HG03066 (cell line): ENCODE results near the gene MAD1L1.
"Not testable (repeated sequence)": the region's sequence is repeated elsewhere in the genome, so short reads cannot be mapped to it uniquely, and the experiment has no call there.

Source experiments
- ATAC-seq: cut with Tn5 transposase; IDR thresholded peaks from one replicate; pipeline ENCODE4 v1.9.1; 2021; ENCODE audit warnings: low read depth; ENCODE audit not compliant: unreplicated experiment

Gene MAD1L1

DNA sequence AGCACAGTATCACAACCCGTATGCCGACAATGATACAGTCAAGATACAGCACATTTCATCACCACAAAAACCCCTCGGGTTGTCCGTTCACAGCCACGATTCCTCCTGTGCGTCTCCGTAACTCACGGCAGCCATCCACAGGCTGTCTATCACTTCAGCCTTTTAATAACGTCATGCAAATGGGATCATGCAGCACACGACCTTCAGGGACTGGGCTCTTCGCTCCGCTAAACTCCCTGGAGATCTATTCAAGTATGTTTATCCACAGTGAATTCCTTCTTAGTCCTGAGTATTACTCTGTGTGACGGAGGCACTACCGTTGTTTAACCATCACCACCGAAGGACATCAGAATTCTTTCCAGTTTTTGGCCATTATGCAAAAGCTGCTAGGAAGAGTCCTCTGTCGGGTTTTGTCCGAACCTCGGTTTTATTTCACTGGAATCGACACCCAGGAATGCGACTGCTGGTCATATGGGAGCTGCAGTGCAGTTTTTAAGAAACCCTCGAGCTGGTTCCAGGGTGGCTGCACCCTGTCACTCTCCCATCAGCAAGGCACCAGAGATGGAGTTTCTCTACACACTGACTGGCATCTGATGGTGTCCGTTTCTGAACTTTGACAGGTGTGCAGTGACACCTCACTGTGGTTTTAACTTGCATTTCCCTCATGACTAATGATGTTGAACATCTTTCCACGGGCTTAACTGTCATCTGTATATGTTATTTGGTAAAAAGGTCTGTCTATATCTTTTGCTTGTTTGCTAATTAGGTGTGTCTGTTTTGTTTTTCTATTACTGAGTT, 193.6 kb downstream of the MAD1L1 start:
- no peak for ATAC-seq

DNA sequence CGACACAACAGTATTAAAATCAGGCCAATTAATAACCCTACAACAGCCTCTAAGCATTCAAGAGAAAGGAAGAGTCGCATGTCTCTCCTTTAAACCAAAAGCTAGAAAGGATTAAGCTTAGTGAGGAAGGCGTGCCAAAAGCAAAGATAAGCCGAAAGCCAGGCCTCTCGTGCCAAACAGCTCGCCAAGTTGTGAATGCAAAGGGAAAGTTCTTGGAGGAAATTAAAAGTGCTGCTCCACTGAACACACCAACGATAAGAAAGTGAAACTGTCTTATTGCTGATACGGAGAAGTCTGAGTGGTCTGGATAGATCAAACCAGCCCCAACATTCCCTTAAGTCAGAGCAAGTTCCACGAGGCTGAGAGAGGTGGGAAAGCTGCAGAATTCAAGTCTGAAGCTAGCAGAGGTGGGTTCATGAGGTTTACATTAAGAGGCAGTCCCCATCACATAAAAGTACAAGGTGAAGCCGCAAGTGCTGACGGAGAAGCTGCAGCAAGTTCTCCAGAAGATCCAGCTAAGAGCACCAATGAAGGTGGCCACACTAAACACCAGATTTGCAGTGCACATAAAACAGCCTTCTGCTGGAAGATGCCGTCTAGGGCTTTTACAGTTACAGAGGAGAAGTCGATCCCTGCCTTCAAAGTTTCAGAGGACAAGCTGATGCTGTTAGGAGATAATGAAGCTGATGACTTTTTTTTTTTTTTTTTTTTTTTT, 194.8 kb downstream of the MAD1L1 start:
- no peak for ATAC-seq

DNA sequence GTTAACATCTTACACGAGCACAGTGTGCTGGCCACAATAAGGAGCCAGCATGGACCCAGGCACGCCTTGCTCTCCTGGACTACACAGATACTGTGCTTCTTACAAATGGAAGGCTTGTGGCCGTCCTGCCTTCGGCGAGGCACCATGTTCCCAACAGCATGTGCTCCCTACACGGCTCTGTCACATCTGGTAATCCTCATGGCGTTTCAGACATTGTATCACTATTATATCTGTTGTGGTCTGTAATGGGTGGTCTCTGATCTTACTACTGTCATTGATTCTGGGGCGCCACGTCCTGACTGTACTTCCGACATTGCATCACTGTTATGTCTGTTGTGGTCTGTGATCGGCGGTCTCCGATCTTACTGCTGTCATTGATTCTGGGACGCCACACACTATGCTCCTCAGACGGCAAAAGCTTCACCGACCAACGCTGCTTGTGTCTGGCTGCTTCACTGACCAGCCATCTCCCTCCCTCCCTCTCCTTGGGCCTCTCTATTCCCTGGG, 195.4 kb downstream of the MAD1L1 start:
- no peak for ATAC-seq

DNA sequence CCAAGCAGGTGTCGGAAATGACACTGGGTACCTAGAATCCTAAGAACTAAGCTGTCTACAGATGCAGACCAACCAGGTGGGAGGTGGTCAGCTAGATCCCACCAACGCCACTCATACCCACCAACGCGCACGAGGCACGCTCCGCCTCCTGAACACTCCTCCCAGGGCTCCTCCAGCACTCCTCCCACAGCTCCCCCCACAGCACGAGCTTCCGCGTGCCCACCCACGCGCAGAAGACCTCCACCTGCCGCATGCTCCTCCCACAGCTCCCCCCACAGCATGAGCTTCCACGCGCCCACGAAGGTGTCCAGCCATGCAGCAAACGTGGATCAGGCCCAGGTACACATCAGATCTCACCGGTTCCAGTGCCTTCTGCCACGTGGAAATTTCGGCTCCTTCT, 196.0 kb downstream of the MAD1L1 start:
- no peak for ATAC-seq

DNA sequence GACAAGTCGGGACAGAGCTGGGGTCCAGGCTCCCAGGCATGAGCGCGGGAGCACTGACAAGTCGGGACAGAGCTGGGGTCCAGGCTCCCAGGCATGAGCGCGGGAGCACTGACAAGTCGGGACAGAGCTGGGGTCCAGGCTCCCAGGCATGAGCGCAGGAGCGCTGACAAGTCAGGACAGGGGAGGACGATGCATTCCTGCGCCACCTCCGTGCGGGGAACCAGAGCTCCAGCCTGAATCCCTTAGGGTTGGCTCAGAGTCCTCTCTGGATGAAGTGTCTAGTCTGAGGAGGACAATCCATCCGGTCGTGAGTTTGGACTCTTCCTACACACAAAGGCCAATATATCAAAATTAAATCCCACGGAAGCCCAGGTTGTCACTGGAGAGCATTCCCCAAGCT, 196.5 kb downstream of the MAD1L1 start:
- not testable (repeated sequence) for ATAC-seq

DNA sequence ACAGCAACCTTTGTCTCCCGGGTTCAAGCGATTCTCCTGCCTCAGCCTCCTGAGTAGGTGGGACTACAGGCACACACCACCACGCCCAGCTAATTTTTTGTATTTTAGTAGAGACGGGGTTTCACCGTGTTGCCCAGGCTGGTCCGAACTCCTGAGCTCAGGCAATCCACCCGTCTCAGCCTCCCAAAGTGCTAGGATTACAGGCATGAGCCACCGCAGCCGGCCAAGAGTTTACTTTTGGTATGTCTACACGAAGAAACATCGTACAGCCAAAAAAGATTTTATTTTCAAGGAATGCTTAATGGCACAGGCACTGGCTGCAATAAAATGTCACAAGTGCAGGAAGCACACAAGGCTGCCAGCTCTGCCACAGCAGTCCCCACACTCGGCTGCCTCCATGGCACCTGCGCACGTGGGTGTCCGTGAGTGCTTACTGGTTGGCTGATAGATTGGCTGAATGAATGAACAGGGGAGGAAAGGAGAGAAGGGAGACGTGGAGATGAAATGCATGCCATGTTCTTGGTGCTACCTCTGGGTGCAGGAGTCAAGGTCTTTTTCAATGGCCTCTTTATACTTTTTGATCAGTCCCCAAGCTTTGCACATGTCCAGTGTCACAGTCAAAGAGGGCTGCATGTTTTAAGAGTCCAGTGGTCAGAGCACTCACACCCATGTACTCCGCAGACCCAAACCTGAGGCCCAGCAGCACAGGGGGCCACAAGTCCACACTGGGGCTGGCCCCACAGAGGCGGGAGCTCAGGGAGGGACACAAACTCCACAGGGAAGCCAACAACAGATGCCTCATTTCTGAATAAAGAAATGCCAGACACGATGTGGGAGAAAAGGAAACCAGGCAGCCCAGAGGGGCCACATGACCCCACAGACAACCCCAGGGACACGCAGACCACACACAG, 198.2 kb downstream of the MAD1L1 start:
- ATAC-seq = no peak

DNA sequence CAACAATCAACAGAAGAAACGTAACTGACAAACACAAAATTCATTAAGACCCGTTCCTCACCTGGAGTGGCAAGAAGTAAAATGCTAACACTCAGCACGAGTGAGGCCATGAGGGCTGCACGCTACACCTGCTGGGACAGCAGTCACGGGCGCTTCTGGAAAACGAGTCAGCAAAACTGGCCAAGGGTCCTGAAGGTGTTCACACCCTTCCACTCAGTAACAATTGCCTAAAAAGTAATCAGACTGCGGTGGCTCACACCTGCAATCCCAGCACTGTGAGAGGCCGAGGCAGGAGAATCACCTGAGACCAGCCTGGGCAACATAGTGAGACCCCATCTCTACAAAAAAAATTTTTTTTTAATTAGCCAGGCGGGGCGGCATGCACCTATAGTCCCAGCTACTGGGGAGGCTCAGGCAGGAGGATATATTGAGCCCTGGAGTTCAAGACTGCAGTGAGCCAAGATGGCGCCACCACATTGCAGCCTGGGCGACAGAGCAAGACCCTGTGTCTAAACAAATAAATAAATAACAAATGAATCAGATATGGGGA, 199.1 kb downstream of the MAD1L1 start:
- no peak for ATAC-seq

DNA sequence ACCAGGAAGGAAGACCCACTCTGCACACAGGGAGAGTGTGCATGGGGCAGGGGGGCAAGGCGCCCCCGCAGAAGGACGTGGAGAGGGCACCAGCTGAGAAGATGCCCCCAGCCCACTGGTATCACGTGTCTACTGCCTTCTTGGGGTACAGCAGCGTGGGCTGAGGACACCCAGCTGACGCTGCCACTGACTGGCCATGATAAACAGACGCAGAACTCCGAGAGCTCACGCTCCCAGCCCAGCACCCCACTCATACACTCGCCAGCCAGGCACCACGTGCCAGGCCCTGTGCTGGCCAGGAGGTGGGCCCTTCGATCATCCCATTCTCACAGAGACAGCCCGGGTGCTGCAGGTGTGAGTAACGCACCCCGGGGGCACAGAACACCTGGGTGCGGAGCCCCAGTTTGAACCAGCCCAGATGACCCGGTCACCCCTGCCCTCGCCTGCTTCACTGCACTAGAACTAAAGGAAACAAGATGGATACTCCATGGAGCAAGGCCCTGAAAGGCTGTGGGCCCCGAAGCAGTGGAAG, 199.8 kb downstream of the MAD1L1 start:
- no peak for ATAC-seq

DNA sequence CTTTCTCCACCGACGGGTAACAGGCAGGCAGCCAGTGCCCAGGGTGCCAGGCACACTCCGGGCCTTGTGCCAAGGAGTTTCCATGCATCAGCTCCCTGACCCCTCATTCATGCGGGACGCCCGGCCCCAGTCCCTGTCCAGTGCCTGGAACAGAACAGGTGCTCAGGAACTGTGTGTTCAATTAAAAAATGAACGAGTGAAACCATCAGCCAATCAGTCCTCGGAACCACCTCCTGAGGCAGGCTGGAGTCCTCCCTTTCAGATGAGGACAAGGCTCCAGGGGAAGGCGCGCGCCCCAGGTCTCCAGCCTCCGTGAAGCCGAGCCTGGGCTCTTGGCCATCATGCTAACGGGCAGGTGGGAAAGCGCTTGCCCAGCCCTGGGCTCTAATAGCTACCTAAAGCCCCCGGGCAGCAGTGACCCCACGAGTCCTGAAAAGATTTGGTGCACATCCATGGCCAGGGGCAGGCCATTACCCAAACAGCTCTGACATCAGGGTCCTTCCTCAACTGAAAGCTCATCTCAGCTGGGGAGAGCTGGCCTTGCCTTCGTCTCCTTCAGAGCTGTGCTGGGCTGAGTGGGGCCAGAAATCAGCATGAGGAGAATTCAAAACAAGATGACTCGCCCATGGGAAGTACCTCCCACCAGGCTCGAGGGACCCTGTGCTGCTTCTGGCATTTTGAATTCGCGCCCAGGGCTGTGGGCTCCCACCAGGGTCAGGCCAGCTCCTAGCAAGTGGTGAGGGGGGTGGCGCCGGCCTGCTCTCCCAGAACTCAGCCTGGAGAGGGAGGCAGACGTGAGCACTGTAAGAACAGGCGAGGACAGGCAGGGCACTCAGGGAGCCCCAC, 200.5 kb downstream of the MAD1L1 start:
- no peak for ATAC-seq

DNA sequence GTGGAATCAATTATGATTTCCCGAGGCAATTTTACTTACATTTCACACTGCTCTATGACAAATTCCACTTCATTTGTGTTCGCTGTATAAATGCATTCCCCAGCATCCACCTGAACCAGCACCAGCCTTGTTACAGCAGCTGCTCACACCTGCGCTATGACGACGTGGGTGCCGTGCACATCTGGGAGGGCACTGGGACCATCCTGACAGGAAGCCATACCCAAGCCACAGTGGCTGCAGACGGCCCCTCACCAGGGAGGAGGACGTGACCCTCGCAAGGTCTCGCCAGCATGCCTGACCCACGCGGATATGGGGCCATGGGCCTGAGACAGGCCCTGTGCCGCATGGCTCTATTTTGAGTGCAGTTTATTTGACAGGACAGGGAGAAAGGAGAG, 201.3 kb downstream of the MAD1L1 start:
- ATAC-seq = no peak

DNA sequence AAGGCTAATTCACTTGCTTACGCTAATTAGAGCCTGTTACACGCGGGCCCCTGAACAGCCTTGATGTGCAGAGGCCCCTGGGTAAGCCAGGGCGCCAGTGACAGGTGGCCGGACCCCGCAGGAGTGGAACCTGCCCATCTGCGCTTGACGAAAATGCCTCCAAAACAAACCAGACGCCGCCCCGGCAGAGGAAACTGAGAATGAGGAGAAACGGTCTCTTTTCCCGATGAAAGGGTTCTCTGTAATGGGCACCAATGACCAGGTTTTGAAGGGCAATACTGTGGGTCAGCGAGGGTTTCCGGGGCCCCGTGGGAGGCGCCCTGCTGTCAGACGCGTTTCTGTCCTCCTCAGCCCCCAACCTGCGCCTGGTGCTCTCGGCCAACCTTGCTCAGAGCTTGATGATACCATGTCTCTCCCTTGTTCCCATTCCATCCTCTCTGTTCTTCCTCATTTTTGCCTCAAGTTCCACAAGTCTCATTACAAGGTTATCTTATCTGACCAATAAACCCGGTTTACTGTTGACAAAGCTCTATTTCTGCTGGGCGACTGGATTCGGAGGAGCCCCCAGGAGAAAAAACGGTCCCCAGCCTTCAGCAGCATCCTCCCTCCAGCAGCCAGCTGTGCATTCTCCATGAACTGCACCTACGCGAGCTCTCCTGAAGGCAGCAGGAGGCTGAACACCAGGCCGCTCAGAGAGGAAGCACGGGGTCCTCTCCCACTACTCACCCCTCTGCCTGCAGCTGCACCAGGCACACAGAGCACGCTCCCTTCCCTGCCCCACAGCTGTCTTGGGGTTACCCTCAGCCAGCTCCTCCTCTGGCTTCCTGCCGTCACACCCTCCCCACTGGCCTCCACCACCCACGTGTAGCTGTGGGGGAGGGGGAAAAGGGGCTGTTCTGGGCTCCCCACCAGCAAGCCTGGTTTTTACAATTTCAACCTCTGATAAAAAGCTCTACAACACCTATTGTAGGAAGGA, 202.0 kb downstream of the MAD1L1 start:
- ATAC-seq = no peak

DNA sequence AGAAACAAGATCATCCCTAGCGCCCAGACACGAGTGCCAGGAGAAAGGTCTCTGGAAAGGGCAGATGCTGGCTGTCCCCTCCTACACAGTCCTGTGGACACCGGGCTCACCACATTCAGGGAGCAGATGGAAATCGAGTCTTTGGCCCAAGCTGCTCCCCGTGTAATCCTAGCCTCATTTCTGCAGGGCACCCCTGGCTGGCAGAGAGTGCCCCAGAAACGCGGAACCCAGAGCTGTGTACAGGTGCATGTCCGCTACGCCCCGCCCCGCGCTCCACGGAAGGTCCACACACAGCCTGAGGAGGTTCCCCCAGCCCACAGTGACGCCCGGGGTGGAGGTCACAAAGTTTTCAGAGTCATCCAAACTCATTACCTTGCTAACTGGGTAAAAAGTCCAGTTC, 202.8 kb downstream of the MAD1L1 start:
- no peak for ATAC-seq

DNA sequence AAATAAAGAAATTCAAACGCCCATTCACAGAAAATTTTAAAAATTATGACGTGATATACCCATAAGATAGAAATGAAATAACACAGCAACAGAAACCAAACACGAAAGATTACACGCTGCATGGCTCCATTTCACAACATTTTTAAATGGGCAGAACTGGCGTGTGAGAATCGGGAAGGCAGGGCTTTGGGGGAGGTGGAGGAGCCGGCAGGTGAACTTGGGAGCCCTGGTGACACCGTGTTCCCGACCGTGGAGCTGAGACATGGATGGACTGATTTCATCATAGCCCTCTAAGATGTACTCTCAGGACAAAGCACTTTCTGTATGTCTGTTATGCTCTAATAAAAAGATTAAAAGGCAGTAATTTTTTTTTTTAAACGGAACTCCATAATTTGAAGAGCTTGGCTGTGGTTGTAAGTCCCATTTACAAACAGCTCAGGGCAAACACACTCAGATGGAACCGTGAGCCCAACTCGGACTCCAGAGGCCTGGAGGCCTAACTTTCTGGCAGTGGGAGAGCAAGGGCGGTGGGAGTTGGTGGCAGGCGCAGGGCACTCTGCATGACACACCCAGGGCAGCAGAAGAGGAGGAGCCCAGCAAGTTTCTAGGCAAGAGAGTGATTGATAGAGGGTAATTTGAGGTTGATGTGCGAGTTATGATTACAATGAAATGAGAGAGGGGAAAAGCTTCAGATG, 203.4 kb downstream of the MAD1L1 start:
- ATAC-seq = no peak

DNA sequence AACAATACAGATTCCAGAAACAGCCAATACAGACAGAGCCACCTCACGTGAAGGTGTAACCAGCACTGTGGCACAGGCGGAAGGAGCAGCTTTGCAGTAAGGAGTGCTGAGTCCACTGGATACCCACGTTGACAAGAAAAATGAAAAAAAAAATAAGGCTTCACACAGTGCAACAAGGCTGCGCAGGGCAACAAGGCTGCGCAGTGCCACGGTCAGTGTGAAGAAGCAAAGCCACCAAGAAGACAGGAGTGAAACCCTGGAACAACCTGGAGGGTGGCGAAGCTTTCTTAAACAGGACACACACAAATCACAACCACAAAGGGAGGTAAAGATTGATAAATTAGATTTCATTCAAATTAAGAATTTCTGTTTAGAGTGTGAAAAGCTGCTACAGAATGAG, 204.0 kb downstream of the MAD1L1 start:
- no peak for ATAC-seq

DNA sequence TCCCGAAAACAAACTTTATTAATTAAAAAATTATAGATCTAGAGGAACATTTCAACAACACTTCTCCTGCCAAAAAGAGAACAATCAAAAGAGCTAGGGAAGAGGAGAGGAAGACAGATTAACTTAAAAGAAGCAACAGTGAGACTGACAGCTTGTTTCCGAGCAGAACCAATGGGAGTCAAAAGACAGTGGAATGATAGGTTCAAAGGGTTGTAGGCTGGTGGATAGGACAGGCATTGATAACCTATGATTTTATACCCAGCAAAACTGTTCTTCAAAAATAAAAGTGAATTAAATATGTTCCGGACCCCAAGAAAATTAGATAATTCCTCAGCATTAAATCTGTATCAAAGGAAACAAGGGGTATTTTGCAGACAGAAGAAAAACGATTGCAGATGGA, 207.6 kb downstream of the MAD1L1 start:
- ATAC-seq = no peak

DNA sequence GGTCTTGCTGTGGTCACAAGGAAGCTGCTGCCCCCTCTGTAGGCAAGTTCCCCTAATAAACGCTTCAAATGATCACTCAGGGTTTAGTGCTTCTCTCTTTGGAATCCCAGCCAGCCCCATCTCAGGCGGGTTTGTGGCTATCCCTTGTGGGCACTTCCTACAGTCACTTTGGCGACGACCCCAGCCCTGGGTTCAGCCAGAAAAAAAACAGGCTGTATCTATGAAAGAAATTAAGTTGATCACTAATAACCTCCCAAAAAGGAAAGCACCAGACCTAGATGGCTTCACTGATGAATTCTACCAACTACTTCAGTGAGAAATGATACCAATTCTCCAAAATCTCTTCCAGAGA, 208.2 kb downstream of the MAD1L1 start:
- no peak for ATAC-seq

DNA sequence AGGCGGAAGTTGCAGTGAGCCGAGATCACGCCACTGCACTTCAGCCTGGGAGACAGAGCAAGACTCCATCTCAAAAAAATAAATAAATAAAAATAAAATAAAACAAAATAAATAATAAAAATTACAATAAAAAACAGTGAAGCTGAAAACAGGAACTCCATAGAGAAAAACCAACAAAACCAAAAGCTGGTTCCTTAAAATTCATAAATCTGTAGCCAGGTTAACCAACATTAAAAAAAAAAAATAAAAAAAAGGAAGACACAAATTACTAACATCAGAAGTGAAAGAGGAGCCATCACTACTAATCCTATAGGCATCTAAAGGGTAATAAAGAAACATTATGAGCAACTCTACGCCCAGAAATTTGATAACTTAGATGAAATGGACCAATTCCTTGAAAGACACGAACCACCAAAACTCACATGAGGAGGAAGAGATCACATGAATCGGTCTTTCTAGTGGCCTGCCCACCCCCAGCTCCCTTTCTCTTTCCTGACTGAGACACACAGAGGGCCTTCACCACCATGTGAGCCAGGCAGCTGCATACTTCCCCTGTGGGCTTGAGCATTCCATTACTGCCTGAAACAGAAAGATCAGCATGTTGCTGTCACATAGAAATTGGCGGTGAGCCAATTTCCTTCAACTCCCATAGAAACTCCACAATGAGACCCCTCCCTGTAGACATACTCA, 208.7 kb downstream of the MAD1L1 start:
- no peak for ATAC-seq
